ENCODE results near the gene OSBPL2. TPM values are rescaled to one million over a fixed set of nuclear protein-coding genes. Genes with fewer than 3 reads are reported as not detected.

OSBPL2 gene
- total and polyA plus RNA-seq, 2 donors (not counting 3 experiments of a cell fraction or from before 2014, with no cell fraction given): 13.1 to 33.0 TPM

- no peak overlapping the region for H3K9ac ChIP-seq (replicated peaks; ENCODE audit: extremely low read depth, insufficient read depth, low read length)
- H3K9me3 ChIP-seq (replicated peaks; ENCODE audit: control insufficient read depth, insufficient read depth, low read length): no peaks in the 10 kb centered on the region
- FAIRE-seq (no peak), DNase-seq (ENCODE audit: low read depth, low spot score) (no peak)
- no peak overlapping the region for H3K4me2 ChIP-seq (ENCODE audit: insufficient read depth, low read length)
- dilution Hi-C loops (cut with MboI; ENCODE audit: extremely low pct_ligation_motif_present, low sequenced_read_pairs): no loop called here
- no peaks in the 10 kb centered on the region for H3K27me3 ChIP-seq (ENCODE audit: control insufficient read depth in 2 of 2, insufficient read depth in 2 of 2, low read length in 2 of 2)
- no peaks in the 10 kb centered on the region for H3K4me1 ChIP-seq (ENCODE audit: control insufficient read depth, extremely low read depth, insufficient read depth, low read length)
- TF ChIP-seq POLR2AphosphoS5 (IDR thresholded peaks at IDR 0.05; ENCODE audit: insufficient read depth, low read depth, low read length) (no peak), JUN (IDR thresholded peaks at IDR 0.05; ENCODE audit: borderline replicate concordance, insufficient read depth, insufficient read length, low read depth) (no peak), EZH2 (IDR thresholded peaks at IDR 0.05; ENCODE audit: borderline replicate concordance, low read depth, low read length, severe bottlenecking) (no peak), FOS (IDR thresholded peaks at IDR 0.05; ENCODE audit: borderline replicate concordance, insufficient read depth, low read length) (no peak), GATA2 (IDR thresholded peaks at IDR 0.05; ENCODE audit: insufficient read depth, insufficient read length, low read depth, low read length) (no peak), MYC (IDR thresholded peaks at IDR 0.05; ENCODE audit: low read depth, low read length) (no peak), CTCF (IDR thresholded peaks at IDR 0.05; ENCODE audit: extremely low read depth in 1 of 2, insufficient read depth in 1 of 2, low read depth in 1 of 2, low read length in 2 of 2) (no peak), POLR2A (IDR thresholded peaks at IDR 0.05; ENCODE audit: low read depth, low read length) (no peak)
- TF ChIP-seq, protein P1, sequence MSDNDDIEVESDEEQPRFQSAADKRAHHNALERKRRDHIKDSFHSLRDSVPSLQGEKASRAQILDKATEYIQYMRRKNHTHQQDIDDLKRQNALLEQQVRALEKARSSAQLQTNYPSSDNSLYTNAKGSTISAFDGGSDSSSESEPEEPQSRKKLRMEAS (IDR thresholded peaks at IDR 0.05; ENCODE audit: insufficient read depth, insufficient read length): no peak
- H3K27ac ChIP-seq (ENCODE audit: insufficient read depth, low read depth, low read length): no peak overlapping the region
- intact Hi-C loops (cut with micrococcal nuclease): no loop called here
- no peaks in the 10 kb centered on the region for H4K20me1 ChIP-seq (replicated peaks; ENCODE audit: control insufficient read depth, extremely low read depth, insufficient read depth, low read length)
- H3K79me2 ChIP-seq (ENCODE audit: control insufficient read depth, insufficient read depth, low read length): no peaks in the 10 kb centered on the region
- ChIA-PET POLR2A (no interaction called here), CTCF (interaction anchor here (1.5 kb wide), 1 partner anchor 55 kb away, joined by 6 read pairs; no protein-coding TSS in a partner anchor)
- H3K36me3 ChIP-seq (ENCODE audit: control insufficient read depth in 2 of 2, extremely low read depth in 1 of 2, insufficient read depth in 2 of 2, low read length in 2 of 2): peaks cover 22 to 58% of the 10 kb centered on the region in 2 experiments
- no peaks in the 10 kb centered on the region for H3K9me1 ChIP-seq (replicated peaks; ENCODE audit: control insufficient read depth, extremely low read depth, insufficient read depth, low read length)
- BruUV-seq (replicated peaks): TSS peak; percentile 32
- H3K4me3 ChIP-seq (replicated peaks in 1 of 3; ENCODE audit: insufficient read depth in 1 of 3, low read depth in 1 of 3, low read length in 3 of 3): no peak overlapping the region
- no peak overlapping the region for H2AFZ ChIP-seq (ENCODE audit: low read depth, low read length)
These were observed 88.8 kb downstream of the OSBPL2 start for GRCh38 chr20:62326959-62327725.

All from endothelial cell of umbilical vein (primary cell).